ENCODE data around the gene MPRIP.

DNA sequence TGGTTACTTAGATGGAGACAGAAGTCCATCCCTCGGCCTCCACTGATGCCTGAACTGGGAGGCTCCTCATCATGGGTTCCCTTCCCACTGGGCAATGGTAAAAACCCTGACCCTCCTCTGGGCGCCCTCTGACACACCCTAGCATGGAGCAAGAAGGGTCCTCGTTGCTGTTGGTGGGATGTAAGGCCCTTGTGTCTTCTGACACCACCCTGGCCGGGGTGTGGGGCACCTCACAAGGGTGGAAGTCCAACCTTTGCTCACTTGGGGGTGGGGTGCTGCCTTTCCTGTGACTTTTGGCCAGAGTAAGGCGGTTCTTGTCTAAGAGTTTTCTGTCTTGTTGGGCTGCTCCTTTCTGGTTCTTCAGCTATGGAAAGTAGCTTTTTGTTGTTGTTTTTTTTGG lies 28.7 kb downstream of the MPRIP start:
- TF ChIP-seq SIN3A (IDR thresholded peaks at IDR 0.05; ENCODE audit: borderline replicate concordance, low read depth, low read length) (no peak), ELF1 (IDR thresholded peaks at IDR 0.05) (no peak), MXI1 (IDR thresholded peaks at IDR 0.05; ENCODE audit: low read depth, low read length) (no peak)
- TF ChIP-seq, protein P1, sequence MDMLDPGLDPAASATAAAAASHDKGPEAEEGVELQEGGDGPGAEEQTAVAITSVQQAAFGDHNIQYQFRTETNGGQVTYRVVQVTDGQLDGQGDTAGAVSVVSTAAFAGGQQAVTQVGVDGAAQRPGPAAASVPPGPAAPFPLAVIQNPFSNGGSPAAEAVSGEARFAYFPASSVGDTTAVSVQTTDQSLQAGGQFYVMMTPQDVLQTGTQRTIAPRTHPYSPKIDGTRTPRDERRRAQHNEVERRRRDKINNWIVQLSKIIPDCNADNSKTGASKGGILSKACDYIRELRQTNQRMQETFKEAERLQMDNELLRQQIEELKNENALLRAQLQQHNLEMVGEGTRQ (IDR thresholded peaks at IDR 0.05; ENCODE audit: borderline replicate concordance, low read depth, low read length) = no peak
- TF ChIP-seq, protein P2, sequence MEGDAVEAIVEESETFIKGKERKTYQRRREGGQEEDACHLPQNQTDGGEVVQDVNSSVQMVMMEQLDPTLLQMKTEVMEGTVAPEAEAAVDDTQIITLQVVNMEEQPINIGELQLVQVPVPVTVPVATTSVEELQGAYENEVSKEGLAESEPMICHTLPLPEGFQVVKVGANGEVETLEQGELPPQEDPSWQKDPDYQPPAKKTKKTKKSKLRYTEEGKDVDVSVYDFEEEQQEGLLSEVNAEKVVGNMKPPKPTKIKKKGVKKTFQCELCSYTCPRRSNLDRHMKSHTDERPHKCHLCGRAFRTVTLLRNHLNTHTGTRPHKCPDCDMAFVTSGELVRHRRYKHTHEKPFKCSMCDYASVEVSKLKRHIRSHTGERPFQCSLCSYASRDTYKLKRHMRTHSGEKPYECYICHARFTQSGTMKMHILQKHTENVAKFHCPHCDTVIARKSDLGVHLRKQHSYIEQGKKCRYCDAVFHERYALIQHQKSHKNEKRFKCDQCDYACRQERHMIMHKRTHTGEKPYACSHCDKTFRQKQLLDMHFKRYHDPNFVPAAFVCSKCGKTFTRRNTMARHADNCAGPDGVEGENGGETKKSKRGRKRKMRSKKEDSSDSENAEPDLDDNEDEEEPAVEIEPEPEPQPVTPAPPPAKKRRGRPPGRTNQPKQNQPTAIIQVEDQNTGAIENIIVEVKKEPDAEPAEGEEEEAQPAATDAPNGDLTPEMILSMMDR (IDR thresholded peaks at IDR 0.05) = no peak
